ENCODE results near the gene MICAL3.

DNA sequence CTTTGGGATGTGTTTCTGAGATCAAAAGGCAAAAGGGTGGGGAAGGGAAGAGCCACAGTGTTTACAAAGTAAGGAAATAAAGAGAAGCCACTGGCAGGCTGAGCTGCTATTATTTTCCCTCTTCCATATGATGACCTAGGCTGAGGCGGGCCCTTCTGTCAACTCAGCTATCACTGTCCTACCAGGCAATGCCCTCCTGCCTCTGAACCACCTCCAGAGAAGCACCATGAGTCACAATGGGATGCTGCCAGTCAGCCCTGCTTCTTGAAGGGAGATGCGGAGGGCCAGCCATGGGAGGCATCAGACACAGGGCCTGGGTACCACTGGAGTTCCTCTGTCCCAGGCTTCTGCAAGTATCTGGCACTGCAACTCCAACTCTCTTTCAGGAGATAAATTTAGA is 142.2 kb downstream of the MICAL3 start:
- no peak for TF ChIP-seq POLR2A (IDR thresholded peaks at IDR 0.05)
- TF ChIP-seq, protein P1, sequence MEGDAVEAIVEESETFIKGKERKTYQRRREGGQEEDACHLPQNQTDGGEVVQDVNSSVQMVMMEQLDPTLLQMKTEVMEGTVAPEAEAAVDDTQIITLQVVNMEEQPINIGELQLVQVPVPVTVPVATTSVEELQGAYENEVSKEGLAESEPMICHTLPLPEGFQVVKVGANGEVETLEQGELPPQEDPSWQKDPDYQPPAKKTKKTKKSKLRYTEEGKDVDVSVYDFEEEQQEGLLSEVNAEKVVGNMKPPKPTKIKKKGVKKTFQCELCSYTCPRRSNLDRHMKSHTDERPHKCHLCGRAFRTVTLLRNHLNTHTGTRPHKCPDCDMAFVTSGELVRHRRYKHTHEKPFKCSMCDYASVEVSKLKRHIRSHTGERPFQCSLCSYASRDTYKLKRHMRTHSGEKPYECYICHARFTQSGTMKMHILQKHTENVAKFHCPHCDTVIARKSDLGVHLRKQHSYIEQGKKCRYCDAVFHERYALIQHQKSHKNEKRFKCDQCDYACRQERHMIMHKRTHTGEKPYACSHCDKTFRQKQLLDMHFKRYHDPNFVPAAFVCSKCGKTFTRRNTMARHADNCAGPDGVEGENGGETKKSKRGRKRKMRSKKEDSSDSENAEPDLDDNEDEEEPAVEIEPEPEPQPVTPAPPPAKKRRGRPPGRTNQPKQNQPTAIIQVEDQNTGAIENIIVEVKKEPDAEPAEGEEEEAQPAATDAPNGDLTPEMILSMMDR (IDR thresholded peaks at IDR 0.05): no peak

All from tibial nerve (tissue), 3 donors.